HG03432 (cell line): ENCODE measurements around the gene MXRA7.
"Not testable (repeated sequence)": the region's sequence is repeated elsewhere in the genome, so short reads cannot be mapped to it uniquely, and the experiment has no call there.

ENCODE experiments used
- ATAC-seq: cut with Tn5 transposase; IDR thresholded peaks from one replicate; pipeline ENCODE4 v1.9.1; 2021; ENCODE audit warnings: mild to moderate bottlenecking, moderate library complexity; ENCODE audit not compliant: unreplicated experiment

MXRA7 gene

DNA sequence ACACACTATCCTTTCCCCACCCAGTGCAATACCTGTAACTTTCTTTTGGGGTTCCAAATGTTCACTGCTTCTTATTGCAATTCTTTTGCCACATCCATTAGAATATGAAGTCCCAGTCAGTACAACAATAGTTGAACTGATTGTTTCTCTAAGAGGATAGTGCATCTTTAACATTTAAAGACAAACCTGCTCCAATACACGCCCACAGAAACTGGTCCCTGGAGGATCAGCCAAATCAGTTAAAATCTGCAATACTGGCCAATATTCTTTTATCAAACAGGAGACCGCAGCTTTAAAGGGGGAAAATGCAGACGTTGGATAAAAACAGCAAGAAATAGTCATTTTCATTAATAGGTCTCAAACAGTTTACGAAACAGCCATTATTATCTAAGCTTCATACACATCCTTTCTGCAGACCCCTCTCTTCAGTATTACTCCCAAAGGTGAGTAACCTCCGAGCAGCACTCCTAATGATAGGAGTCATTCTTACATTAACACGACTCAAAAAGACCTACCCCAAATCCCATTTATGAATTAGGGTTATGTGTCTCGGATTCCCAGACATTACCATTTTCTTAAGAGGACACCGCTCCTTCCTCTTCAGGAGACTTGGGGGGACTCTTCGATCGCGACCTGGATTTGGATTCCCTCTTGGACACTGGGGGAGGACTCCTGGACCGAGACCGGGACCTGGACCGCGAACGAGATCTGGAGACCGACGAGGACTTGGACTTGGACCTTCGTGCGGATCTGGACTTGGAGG lies 25.0 kb upstream of the MXRA7 start:
- ATAC-seq: no peak

DNA sequence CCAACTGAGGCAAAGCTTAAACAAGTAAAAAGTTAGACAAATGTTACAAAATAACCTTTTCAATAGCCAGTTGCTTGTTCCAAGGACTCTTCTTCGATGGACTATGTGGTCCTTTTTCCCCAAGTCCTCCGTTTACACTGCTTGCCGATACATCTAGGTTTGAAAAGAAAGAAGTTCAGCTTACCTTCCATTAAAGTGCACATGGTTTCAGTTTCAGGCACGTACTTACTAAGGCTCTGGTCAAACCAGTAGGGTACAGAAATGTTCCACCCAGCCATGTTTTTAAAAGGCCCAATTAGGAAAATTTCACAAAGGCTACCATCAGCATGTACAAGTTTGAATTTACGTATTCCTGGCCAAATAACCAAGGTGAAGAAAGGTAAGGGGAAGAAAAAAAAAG lies 24.2 kb upstream of the MXRA7 start:
- ATAC-seq: no peak

DNA sequence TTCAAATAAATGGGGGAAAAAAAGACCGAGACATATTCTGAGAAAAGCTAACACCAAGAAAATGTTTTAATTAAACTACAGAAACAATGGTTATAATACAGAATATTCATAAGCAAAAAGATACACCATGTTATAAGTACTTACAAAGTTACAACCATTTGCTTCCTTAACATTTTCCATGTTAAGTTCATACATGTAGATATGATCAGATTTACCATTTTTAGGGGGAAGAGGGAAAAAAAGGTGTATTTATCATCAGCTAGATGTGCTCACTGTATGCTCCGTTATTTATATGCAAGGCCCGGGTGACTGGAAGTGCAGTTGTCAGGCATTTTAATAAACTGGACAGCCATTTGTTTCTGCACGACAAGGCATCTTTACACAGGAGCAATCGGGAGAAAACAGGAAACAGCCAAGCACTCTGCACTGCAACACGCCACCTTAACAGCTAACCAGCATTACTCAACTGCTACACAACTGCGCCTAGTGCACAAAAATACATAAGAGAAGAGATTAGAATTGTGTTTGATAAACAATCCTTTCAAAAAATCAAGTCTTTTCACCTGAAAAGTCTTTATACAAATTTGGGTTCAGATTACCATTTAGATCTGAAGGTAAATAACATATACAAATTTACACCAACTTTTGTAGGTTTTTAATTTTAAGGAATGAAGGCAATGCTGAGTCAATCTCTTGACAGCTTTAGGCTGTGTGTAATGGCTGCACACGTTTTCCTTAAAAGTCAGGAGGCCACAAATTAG lies 23.5 kb upstream of the MXRA7 start:
- ATAC-seq: no peak

DNA sequence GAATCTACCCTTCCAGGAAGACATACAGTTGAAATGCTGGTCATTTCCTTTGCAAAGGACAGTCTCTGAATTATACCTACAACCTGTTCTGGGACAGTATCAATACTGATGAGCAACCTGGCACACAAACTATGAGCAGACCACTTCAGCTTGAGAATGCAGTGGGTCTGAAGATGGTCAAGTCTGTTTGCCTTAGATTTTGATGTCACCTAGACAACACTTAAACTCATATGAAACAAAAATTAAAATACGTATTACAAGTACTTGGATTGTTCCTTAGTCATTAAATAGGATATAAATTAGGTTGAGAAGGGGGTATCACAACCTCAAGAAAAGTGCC lies 22.8 kb upstream of the MXRA7 start:
- ATAC-seq: no peak

DNA sequence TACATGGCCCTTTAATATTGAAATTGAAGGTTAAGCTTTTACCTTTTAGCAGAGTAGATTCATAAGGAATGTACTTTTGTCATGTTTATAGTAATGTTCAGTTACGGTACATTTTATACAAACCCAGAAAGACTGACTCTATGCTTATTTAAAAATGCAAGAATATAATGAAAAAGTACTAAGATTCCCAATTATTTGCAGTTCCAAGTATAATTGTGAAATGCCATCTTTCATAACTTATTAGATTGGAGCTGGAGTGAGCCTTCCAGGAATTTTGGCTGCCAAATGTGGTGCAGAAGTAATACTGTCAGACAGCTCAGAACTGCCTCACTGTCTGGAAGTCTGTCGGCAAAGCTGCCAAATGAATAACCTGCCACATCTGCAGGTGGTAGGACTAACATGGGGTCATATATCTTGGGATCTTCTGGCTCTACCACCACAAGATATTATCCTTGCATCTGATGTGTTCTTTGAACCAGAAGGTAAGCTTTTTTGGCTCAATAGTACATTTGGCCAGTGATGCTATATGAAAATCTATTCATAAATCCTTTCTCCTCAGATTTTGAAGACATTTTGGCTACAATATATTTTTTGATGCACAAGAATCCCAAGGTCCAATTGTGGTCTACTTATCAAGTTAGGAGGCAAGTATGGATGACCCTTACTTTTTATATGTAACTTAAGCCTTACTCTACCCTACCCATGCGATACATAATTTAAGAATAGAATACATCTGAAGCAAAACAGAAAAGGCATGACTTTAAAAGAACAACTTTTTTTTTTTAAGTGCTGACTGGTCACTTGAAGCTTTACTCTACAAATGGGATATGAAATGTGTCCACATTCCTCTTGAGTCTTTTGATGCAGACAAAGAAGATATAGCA lies 22.2 kb upstream of the MXRA7 start:
- no peak for ATAC-seq

DNA sequence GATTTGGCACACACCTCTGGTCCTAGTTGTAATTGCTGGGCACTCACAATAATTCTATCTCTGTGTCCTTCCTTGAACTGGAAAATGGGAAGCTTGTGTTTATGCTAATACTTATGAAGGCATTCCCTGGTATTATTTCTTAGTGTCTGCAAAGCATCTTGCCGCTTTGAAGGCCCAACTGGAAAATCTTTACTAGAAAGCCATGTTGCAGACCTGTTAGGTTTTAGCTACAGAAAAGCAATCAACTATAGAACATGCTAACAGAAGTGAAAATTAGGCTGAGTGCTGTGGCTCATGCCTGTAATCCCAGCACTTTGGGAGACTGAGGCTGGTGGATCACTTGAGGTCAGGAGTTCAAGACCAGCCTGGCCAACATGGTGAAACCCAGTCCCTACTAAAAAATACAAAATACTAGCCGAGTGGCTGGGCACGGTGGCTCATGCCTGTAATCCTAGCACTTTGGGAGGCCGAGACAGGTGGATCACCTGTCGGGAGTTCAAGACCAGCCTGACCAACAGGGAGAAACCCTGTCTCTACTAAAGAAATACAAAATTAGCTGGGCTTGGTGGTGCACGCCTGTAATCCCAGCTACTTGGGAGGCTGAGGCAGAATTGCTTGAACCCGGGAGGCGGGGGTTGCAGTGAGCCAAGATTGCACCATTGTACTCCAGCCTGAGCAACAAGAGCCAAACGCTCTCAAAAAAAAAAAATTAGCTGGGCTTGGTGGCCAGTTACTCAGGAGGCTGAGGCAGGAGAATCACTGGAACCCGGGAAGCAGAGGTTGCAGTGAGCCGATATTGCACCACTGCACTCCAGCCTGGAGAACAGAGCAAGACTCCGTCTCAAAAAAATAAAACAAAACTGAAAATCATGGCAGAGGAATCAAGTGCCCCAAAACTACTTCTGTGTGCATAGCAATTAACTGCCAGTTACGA lies 21.3 kb upstream of the MXRA7 start:
- ATAC-seq: not testable (repeated sequence)

DNA sequence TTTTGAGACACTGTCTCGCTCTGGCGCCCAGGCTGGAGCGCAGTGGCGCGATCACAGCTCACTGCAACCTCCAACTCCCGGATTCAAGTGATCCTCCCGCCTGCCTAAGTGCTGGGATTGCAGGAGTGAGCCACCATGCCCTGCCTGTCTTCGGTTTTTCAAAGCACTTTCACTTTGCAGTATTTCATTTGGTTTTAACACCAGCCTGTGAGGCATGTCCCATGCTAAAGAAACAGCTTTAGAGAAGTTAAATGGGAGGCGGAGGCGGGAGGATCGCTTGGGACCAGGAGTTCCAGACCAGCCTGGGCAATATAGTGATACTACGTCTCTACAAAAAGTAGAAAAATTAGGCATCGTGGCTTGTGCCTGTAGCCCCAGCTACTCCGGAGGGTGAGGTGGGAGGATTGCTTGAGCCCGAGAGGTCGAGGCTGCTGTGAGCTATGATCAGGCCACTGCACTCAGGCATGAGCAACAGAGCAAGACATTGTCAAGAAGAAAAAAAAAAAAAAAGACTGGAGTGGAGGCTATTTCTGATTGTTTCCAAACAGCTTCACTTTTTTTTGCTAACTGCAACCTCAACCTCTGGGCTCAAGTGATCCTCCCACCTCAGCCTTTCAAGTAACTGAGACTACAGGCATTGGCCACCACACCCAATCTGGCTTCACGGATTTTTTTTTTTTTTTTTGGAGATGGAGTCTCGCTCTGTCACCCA lies 17.1 kb upstream of the MXRA7 start:
- no peak for ATAC-seq

DNA sequence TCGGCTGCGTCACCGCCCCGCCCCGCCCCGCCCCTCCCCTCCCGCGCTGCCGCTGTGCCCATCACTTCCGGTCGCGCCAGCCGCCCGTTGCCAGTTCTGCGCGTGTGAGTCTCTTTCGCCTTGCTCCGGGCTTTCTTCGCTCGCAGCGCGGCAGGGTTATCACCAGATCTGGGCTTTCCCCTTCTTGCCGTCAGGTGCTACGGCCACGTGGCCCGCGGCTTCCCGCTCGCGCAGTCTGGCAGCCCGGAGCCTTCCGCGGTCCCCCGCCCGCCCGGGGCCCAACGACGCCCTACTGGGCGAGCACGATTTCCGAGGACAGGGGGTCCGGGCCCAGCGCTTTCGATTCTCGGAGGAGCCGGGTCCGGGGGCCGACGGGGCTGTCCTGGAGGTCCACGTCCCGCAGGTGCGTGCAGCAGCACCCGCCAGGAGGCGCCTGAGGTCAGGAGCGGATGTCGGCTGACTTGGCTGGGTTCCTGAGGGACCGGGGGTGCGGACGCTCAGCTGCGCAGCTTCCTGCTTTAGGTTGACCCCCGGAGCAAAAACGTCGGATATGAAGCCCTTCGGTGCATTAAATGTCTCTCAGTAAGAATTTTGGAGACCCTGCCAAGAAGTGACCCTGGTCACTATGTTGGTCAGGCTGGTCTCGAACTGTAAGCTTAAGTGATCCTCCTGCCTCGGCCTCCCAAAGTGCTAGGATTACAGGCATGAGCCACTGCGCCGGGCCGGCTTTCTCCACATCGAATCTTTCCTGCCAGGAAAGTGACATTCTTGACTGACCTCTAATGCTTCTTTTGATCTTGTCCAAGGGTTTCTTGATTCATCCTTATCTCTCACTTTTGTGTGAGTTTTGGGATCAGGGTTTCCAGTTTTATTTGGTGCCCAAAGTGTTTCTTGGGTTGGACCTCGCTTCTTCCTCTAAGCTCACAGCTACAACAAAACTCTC lies 16.3 kb upstream of the MXRA7 start, which contains the start of gene METTL23:
TSS of gene METTL23 (plus strand) at position 64 of the 943 bp plus-strand sequence. CDS start 2,872 bp downstream, outside the sequence.
- ATAC-seq: peak; percentile 58

DNA sequence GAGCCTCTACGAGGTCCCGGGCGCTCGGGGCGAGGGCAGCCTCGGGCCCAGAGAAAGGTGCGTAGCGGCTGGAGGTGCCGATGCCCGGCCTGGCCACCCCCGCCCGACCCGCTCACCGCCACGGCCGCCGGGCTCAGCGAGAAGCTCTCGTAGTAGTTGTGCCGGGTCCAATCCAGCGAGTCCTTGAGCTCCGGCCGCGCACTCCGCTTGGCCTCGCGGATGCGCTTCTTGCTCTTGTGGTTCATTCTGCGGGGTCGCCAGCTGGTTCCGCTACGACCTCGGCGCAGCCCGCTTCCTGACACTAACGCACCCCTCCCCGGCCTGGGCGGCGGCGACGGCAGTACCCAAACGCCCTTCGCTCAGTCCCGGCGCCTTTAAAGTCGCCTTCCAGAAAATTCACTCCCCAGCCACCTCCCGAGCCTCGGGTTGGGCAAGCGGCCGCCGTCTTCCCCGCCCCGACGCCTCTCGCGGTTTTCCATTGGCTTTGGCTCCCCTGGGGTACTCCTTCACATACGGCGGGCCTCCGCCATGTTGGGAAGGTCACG lies 15.5 kb upstream of the MXRA7 start, which contains the start of gene JMJD6:
TSS of gene JMJD6 (minus strand) at position 376 of the 545 bp plus-strand sequence. CDS start at position 245, 131 bp downstream.
- peak; percentile 73 for ATAC-seq

DNA sequence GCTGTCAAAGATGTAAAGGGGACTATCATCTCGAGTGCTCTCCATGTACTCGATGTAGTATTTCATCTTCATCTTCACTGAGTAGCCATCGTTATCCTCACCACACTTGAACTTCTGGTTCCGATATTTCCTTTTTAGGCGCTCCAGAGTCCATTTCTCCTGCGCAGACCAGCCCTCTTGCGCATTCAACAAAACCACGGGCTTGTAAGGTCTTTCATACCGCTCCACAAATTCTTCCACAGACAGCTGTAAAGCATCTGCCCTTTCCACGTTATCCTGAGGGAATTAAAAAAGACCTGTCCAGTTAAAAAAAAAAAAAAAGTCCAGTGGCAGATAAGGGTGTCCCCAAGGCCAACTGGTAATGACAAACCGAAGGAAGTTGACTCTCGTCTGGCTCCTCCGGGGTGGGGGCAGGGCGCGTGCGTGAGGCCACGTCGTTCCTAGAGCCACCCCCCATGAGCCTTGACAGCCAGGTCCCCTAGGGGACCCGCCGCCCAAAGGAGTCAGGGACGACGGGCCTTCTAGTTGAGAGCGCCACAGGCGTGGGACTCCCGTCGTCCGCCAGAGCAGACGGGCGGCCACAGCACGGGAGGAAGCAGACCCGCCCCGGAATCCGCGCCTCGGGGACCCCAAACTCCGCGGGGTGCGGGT lies 14.9 kb upstream of the MXRA7 start:
- peak; percentile 22 for ATAC-seq

DNA sequence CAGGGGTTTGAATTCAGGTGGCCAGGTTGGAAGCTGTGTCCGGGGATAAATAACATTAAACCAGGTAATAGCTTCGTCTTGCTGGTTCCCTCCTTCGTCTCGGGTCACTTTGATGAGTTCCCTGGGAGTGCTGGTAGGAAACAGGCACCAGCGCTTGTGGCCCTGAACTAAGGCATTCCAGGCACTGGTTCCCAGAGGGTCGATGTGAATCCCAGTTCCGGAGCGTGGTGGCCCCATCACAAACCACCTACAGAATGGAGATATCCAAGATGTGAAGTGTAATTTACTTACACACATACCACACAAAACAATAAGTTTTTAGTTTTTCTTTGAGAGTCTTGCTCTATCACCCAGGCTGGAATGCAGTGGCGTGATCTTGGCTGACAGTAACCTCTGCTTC lies 13.0 kb upstream of the MXRA7 start:
- no peak for ATAC-seq

DNA sequence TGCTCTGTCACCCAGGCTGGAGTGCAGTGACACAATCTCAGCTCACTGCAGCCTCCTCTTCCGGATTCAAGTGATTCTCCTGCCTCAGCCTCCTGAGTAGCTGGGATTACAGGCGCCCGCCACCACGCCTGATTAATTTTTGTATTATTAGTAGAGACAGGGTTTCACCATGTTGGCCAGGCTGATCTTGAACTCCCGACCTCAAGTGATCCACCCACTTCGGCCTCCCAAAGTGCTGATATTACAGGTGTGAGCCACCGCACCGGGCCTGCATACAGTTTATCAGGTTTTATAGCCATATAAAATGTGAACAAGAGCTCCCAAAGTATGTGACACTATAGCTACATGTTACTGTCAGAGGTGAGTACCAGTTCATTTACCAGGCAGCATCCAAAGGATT lies 12.2 kb upstream of the MXRA7 start:
- not testable (repeated sequence) for ATAC-seq

DNA sequence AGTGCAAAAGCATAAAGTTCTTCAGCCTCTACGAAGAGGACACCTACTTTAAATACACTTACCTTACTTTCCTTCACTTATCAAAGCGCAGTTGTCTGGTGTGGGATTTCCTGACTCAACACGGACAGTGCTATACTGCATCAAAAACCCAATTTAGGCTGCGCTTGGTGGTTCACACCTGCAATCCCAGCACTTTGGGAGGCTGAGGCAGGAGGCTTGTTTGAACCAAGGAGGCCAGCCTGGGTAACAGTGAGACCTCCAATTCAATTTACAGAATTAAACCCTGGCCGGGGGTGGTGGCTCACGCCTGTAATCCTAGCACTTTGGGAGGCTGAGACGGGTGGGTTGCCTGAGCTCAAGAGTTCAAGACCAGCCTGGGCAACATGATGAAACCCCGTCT lies 11.5 kb upstream of the MXRA7 start:
- no peak for ATAC-seq

DNA sequence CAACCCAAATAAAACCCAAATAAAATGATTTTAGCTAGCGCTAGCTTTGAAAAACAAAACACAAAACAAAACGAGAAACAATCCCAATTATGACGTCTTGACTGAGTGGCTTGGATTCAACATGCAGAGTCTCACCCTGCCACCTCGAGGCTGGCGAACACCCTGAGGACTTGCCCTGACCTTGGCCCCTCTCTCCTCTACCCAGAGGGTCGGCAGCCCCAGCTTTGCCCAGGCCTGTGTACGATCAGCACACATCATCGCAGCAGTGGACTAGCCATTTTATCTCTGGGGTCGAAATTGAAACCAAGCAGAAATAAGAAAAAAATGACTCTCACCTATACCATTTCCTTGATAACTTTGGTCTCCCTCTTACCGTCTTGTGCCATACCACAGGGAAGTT lies 10.7 kb upstream of the MXRA7 start:
- no peak for ATAC-seq

DNA sequence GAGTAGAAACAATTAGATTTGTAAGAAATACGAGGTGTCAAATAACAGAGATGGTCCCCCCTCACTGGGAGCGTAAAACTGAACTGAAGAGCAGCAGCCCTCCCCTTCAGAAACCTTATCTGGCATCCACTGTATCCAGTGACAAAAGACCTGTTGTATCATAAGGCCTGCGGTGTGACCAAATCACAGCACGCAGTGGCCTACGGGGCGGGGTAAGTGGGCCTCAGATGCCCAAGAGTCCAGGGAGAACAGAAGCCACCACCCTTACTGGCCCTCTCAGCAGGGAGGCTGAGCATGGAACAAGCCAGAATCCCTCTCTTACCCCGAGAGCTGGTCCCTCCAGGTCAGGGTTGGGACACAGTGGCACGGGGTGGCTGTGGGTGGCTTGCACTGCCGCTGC lies 10.2 kb upstream of the MXRA7 start:
- no peak for ATAC-seq

DNA sequence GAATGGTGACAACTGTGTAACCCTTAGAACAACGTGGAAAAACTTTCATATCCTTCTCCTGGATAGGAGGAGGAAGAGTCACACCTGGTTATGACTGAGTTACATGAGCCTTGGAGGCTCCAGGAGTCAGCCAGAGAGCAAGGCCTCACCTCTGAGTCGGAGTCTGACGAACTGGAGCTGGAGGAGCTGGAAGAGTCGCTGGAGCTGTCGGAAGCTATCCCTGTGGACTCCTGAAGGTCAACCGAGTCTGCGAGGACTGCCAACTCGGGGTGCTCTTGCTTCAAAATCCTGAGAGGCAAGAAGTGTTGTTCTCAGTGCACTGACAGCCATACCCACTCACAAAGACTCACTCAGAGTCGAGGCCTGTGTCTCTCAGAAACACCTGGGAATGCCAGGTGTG lies 9.4 kb upstream of the MXRA7 start:
- no peak for ATAC-seq

DNA sequence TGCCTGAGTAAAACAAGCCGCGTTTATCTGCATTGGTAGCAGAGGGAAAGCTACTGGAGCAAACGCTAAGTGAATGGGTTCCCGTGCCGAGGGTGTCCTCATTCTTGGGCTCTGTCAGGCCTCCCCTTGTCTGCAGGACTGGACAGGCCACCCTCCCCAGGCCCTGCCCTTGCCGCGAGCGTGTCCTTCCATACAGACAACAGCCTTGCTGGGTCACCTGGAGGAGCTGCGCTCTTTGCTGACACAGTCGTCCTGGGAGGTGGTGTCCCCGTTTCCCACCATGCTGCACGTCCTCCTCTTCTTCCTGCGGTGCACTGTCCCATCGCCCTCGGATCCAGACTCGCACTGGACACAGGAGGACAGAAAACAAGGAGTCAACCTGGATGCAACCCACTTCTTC lies 7.8 kb upstream of the MXRA7 start:
- no peak for ATAC-seq

DNA sequence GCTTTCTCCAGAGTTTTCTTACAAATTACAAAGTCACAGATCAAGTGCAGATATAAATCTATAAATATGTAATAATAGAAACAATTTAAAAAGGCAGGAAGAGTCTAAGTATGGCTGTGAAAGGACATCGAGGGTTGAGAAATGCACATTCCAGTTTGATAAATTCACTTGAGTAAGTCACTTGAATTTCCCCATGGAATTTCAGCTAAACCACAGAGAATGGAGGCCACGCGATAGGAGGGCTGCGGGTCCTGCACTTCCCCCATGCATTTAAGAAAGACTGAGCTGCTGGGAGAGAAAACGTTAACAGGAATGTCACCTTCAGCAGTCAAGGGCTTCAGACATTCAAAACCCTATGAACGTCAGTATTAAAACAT lies 6.1 kb upstream of the MXRA7 start:
- ATAC-seq: no peak
